ENCODE measurements around the gene GPR161.

GPR161 gene

DNA sequence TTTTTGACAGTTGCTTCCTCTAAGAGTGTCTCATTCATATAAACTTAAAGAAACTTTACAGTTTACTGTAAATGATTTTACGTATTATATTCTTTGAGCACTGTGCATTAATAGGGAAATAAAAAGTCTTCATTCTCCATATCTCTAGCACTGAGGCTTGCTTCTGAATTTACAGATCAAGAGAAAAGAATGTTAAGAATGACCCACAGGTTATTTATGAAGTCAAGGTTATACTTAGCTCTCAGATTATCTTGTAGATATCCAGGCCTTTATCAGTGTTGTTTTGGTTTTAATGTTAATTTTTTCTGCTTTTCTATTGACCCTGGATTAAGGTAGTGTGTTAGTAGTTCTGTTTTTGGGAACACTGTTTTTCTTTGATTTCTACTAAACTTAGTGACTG, 91.4 kb downstream of the GPR161 start:
- Histone ChIP-seq H3K27me3 (ENCODE audit: control insufficient read depth, insufficient read depth, low read length) (no peaks in the 10 kb centered on the region), H3K4me3 (ENCODE audit: low read depth, low read length) (no peak overlapping the region), H3K9ac (ENCODE audit: low read depth, low read length) (no peak overlapping the region), H3K9me3 (ENCODE audit: control insufficient read depth, insufficient read depth, low read length) (no peaks in the 10 kb centered on the region), H3K4me1 (ENCODE audit: control insufficient read depth, insufficient read depth, low read length) (no peaks in the 10 kb centered on the region), H3K36me3 (ENCODE audit: control insufficient read depth, insufficient read depth, low read length) (no peaks in the 10 kb centered on the region)

- H3K36me3 ChIP-seq (ENCODE audit: control insufficient read depth, insufficient read depth, low read length): no peaks in the 10 kb centered on the region
- H3K4me1 ChIP-seq (ENCODE audit: control insufficient read depth, insufficient read depth, low read length): no peaks in the 10 kb centered on the region
- H3K4me3 ChIP-seq (ENCODE audit: low read depth, low read length): no peak overlapping the region
- H3K9ac ChIP-seq (ENCODE audit: low read depth, low read length): no peak overlapping the region
- no peaks in the 10 kb centered on the region for H3K9me3 ChIP-seq (ENCODE audit: control insufficient read depth, insufficient read depth, low read length)
- H3K27me3 ChIP-seq (ENCODE audit: control insufficient read depth, insufficient read depth, low read length): no peaks in the 10 kb centered on the region
These were observed 94.4 kb downstream of the GPR161 start for GRCh38 chr1:168042362-168042761.

DNA sequence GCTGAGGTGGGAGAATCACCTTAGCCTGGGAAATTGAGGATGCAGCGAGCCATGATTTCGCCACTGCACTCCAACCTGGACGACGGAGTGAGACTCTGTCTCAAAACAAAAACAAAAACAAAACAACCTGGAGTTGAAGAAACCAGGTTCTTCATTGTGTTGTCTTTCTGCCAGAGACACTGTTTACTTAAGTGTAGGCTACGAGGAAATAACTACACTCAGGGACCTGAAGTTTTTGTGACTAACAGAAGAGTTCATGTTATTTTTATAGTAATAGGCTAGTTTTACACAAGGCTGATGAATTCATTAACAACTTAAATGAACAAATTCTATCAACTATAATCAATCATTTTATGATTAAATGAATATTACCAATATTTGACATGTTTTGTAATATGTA, 101.4 kb downstream of the GPR161 start:
- H3K4me1 ChIP-seq (ENCODE audit: control insufficient read depth, insufficient read depth, low read length): no peaks in the 10 kb centered on the region
- H3K9ac ChIP-seq (ENCODE audit: low read depth, low read length): no peak overlapping the region
- H3K27me3 ChIP-seq (ENCODE audit: control insufficient read depth, insufficient read depth, low read length): no peaks in the 10 kb centered on the region

DNA sequence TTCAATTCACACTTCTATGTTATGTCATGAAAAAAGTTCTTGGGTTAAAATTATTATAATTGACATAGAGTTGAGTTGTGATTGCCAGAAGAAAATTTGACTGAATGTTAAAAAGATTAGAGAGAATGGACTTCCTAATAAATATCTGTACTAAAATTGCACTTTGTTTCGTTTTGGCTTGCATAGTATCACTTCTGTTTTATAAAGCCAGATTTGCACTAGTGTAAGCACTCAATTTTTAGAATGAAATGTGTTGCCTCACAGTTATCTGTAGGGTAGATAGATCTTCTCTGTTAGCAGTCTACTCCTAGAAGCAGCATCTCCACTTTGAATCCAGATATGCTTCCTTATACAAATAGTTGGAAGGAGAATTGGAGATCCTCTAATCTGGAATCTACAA, 104.7 kb downstream of the GPR161 start:
- Histone ChIP-seq H3K9ac (ENCODE audit: low read depth, low read length) (no peak overlapping the region), H3K4me3 (ENCODE audit: low read depth, low read length) (no peak overlapping the region), H3K36me3 (ENCODE audit: control insufficient read depth, insufficient read depth, low read length) (no peaks in the 10 kb centered on the region), H3K9me3 (ENCODE audit: control insufficient read depth, insufficient read depth, low read length) (no peaks in the 10 kb centered on the region), H3K27me3 (ENCODE audit: control insufficient read depth, insufficient read depth, low read length) (no peaks in the 10 kb centered on the region), H3K4me1 (ENCODE audit: control insufficient read depth, insufficient read depth, low read length) (no peaks in the 10 kb centered on the region)

More for the DNA sequence above, 101.4 kb downstream of the GPR161 start:
- Histone ChIP-seq H3K4me3 (ENCODE audit: low read depth, low read length) (no peak overlapping the region), H3K9me3 (ENCODE audit: control insufficient read depth, insufficient read depth, low read length) (no peaks in the 10 kb centered on the region), H3K36me3 (ENCODE audit: control insufficient read depth, insufficient read depth, low read length) (no peaks in the 10 kb centered on the region)

GRCh38 chr1:168031627-168032026, 105.1 kb downstream of the GPR161 start:
- no peaks in the 10 kb centered on the region for H3K9me3 ChIP-seq (ENCODE audit: control insufficient read depth, insufficient read depth, low read length)
- H3K27me3 ChIP-seq (ENCODE audit: control insufficient read depth, insufficient read depth, low read length): no peaks in the 10 kb centered on the region
- no peaks in the 10 kb centered on the region for H3K36me3 ChIP-seq (ENCODE audit: control insufficient read depth, insufficient read depth, low read length)
- no peak overlapping the region for H3K9ac ChIP-seq (ENCODE audit: low read depth, low read length)
- H3K4me1 ChIP-seq (ENCODE audit: control insufficient read depth, insufficient read depth, low read length): no peaks in the 10 kb centered on the region
- H3K4me3 ChIP-seq (ENCODE audit: low read depth, low read length): no peak overlapping the region

DNA sequence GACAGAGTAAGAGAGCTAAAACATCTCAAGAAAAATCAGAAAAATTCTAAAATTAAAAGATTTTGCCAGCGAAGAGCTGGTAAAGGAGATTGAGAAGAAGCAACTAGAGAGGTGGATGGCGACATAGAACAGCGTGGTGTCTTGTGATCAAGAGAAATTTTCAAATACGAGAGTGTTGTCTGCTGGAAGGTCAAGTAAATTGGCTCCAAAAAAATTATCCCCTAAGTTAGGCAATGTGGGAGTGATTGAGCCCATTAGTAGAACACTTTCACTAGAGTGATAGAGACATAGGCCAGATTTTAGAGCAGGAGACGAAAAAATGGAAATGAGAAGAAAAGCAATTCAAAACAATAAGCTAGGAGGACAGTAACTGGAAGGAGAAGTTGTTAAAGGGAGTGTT, 105.5 kb downstream of the GPR161 start:
- Histone ChIP-seq H3K27me3 (ENCODE audit: control insufficient read depth, insufficient read depth, low read length) (no peaks in the 10 kb centered on the region), H3K9me3 (ENCODE audit: control insufficient read depth, insufficient read depth, low read length) (no peaks in the 10 kb centered on the region)

More for the DNA sequence above, 105.5 kb downstream of the GPR161 start:
- H3K4me3 ChIP-seq (ENCODE audit: low read depth, low read length): no peak overlapping the region
- H3K36me3 ChIP-seq (ENCODE audit: control insufficient read depth, insufficient read depth, low read length): no peaks in the 10 kb centered on the region
- no peak overlapping the region for H3K9ac ChIP-seq (ENCODE audit: low read depth, low read length)
- H3K4me1 ChIP-seq (ENCODE audit: control insufficient read depth, insufficient read depth, low read length): no peaks in the 10 kb centered on the region
